Subcutaneous abdominal adipose tissue (tissue), 5 donors: ENCODE measurements around the gene SDF4.

Source experiments
- H3K27ac ChIP-seq: one replicate; pipeline ENCODE4 v1.7.0; 2013; ENCODE audit warnings: low read depth, mild to moderate bottlenecking, inconsistent platforms, low read length, moderate library complexity
- H3K27me3 ChIP-seq, 5 donors: one replicate each; pipeline ENCODE4 v1.7.0; 2013; ENCODE audit warnings: low read length in 5 of 5, inconsistent platforms in 1 of 5; ENCODE audit not compliant: control insufficient read depth in 5 of 5, insufficient read depth in 4 of 5
- H3K36me3 ChIP-seq, 5 donors: one replicate each; pipeline ENCODE4 v1.7.0; 2013; ENCODE audit warnings: low read length in 5 of 5; ENCODE audit not compliant: control insufficient read depth in 5 of 5, insufficient read depth in 5 of 5
- H3K4me1 ChIP-seq, 5 donors: one replicate each; pipeline ENCODE4 v1.7.0; 2013; ENCODE audit warnings: low read length in 5 of 5, mild to moderate bottlenecking in 3 of 5, moderate library complexity in 1 of 5; ENCODE audit not compliant: control insufficient read depth in 5 of 5, insufficient read depth in 5 of 5
- H3K4me3 ChIP-seq, 5 donors: one replicate each; pipeline ENCODE4 v1.7.0; 2013; ENCODE audit warnings: low read length in 5 of 5, low read depth in 1 of 5
- H3K9ac ChIP-seq, 5 donors: one replicate each; pipeline ENCODE4 v1.7.0; 2013; ENCODE audit warnings: low read length in 5 of 5, mild to moderate bottlenecking in 4 of 5, moderate library complexity in 3 of 5
- H3K9me3 ChIP-seq, 5 donors: one replicate each; pipeline ENCODE4 v1.7.0; 2013; ENCODE audit warnings: low read length in 5 of 5; ENCODE audit not compliant: control insufficient read depth in 5 of 5
- donor health status: healthy.
- donor health status: healthy.
- donor health status: healthy.
- donor health status: healthy.
- donor health status: healthy.

Gene SDF4

DNA sequence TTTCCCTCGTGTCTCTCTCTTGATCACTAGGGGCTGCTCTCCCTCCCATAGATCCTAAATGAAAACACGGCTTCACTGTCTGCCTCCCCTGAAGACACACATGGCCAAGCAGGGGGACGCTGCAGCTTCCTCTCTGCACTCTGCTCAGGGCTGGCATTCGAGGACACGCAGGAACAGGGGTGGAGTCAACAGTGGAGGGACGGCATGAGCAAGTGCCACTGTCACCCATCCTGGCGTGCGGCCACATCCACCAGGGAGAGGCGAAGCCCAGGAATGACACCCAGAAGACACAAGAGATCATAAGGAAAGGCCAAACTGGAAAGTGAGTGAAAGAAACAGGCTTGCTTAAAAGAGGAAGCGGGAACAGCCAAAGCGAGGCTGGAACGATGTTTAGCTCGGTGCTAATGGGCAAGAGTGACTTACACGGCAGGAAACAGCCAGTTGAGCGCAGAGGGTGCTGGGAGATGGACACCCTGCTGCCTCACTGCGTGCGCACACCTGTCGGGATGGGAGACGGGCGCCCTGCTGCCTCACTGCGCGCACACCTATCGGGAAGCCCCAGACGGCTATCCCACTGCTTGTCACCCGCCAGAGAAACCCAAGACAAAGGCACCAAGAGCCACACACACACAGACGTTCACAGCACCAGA, 28.3 kb upstream of the SDF4 start:
- H3K27me3 ChIP-seq, result no peaks in the 10 kb centered on the region
- H3K36me3 ChIP-seq, result peaks cover 0 to 76% (median 60%) of the 10 kb centered on the region in 5 donors
- no peak overlapping the region for H3K9ac ChIP-seq
- H3K4me3 ChIP-seq, result no peak overlapping the region
- peaks cover 2 to 40% (median 30%) of the 10 kb centered on the region in 5 donors for H3K4me1 ChIP-seq
- H3K9me3 ChIP-seq, result no peaks in the 10 kb centered on the region
- H3K27ac ChIP-seq, result no peak overlapping the region

- Histone ChIP-seq H3K36me3 (peaks cover 0 to 77% (median 61%) of the 10 kb centered on the region in 5 donors), H3K4me3 (no peak overlapping the region), H3K27me3 (no peaks in the 10 kb centered on the region), H3K4me1 (peaks cover 2 to 36% (median 30%) of the 10 kb centered on the region in 5 donors), H3K9ac (no peak overlapping the region), H3K9me3 (no peaks in the 10 kb centered on the region), H3K27ac (no peak overlapping the region)
Observed at GRCh38 chr1:1259540-1259939, 27.7 kb upstream of the SDF4 start.

GRCh38 chr1:1259119-1259488, 27.3 kb upstream of the SDF4 start:
- Histone ChIP-seq H3K4me3 (no peak overlapping the region), H3K36me3 (peaks cover 0 to 78% (median 61%) of the 10 kb centered on the region in 5 donors), H3K27me3 (no peaks in the 10 kb centered on the region), H3K9ac (no peak overlapping the region), H3K9me3 (no peaks in the 10 kb centered on the region), H3K27ac (no peak overlapping the region), H3K4me1 (peaks cover 2 to 35% (median 29%) of the 10 kb centered on the region in 5 donors)

DNA sequence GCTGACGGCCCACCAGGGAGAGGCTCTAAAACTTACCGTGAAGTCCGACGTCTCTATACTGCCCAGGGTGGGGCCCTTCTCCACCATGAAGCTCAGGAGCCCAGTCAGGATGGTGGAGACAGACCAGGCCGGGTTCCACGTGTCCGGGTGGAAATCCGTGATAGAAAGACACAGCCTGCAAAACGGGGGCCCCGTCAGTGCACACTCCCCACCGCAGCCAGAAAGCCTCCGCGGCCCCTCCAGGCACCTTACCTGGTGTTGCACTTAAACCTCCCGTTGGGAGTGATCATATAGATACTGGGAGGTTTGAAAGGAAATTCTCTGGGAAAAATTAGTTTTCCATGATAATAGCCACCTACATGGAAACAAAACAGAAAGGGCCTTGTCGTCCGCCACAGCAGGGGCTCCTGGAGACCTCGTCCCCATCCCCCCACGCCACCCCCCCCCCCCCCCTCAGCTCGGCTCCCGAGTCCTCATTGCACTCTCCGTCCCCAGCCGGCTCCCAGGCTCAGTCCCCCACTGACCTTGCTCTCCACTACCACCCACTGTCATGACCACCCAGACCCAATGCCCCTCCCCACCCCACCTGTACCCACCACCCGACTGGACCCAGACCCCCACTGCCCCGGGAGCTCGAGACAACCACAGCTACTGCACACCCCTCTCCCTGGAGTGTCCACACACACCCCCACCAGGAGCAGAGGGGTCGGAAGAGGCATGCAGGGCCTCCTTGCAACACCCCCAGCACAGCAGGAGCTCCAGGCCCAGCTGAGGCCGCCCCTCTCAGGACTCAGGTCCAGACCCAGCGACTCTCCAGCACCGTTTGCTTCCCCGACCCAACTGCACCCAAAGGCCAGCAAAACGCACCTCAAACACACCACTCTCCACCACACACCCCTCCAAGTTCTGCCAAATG, 25.4 kb upstream of the SDF4 start:
- no peak overlapping the region for H3K27ac ChIP-seq
- H3K36me3 ChIP-seq, result peaks cover 0 to 81% (median 65%) of the 10 kb centered on the region in 5 donors
- H3K4me3 ChIP-seq, result no peak overlapping the region
- H3K4me1 ChIP-seq, result peaks cover 2 to 20% (median 14%) of the 10 kb centered on the region in 5 donors
- H3K9ac ChIP-seq, result no peak overlapping the region
- no peaks in the 10 kb centered on the region for H3K9me3 ChIP-seq
- H3K27me3 ChIP-seq, result no peaks in the 10 kb centered on the region

- no peaks in the 10 kb centered on the region for H3K9me3 ChIP-seq
- no peak overlapping the region for H3K9ac ChIP-seq
- H3K27ac ChIP-seq, result no peak overlapping the region
- H3K36me3 ChIP-seq, result peaks cover 0 to 68% (median 54%) of the 10 kb centered on the region in 5 donors
- no peaks in the 10 kb centered on the region for H3K27me3 ChIP-seq
- H3K4me3 ChIP-seq, result no peak overlapping the region
- peaks cover 0 to 14% (median 7%) of the 10 kb centered on the region in 5 donors for H3K4me1 ChIP-seq
Observed at GRCh38 chr1:1255611-1256010, 23.8 kb upstream of the SDF4 start.

DNA sequence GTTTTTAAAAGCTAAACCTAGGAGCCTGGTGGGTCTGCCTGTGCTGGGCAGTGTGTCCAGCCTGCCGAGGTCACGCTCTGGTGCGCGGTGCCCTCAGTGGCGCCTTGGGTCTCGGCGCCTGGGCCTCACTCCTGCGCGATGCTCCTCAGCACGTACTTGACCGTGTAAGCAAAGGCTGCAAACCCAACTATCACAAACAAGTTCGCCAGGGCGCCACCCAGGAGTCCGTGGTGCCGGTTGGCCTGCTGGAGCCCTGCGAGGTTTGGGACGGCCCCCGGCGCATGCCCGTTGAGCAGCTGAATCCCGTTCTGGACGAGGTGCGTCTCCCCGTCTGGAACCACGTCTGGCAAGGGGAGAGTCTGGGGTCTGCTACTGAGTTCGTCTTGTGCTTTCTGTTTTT, 23.3 kb upstream of the SDF4 start:
- Histone ChIP-seq H3K9me3 (no peaks in the 10 kb centered on the region), H3K27ac (no peak overlapping the region), H3K4me1 (peaks cover 0 to 11% (median 2%) of the 10 kb centered on the region in 5 donors), H3K4me3 (no peak overlapping the region), H3K9ac (no peak overlapping the region), H3K27me3 (no peaks in the 10 kb centered on the region), H3K36me3 (peaks cover 0 to 63% (median 49%) of the 10 kb centered on the region in 5 donors)

DNA sequence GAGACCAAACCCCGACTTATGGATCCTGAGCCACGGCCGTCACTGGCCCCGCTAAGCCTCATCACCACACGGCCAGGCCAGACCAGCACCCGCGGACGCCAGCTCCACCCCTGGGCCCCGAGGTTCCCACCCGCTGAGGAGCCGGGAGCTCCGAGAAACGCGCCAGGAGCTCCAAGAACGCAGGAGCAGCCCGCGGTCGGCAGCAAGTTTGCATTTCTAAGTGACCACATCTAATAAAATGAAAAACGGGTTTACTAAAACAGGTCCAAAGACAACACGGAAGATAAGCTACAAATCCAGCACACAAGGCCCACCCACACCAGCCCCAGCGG, 22.8 kb upstream of the SDF4 start:
- H3K36me3 ChIP-seq, result peaks cover 0 to 59% (median 45%) of the 10 kb centered on the region in 5 donors

DNA sequence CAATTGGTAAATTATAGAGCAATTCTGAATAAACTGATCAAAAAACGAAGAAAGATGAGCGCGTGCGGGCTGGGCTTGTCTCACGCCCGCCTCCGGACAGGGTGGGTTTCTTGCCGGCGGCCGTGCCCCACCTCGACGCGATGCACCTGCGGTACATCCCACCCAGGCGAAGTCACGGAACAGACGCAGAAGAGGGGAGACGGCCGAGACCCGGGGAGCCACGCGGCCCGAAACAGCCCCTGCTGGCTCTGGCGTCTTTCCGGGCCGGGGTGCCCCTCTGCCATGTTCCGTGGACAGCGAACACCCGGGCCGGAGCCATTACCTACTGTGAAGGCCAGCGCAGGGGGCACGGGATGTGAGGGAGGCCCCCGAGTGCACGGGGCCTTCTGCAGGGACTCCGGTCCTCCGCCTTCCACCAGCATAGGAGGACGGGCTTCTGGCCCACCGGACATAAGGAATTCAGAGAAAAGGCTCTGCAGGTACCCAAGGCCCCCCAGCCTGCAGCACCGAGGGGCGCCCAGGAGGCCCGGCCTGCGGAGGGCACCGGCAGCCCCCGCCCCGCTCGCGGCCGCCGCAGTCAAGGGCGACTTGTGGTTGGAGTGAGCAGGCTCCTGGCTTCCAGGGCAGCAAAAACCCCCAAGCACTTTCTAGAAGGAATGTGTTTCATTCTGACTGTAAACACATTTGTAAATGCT, 22.3 kb upstream of the SDF4 start:
- H3K9ac ChIP-seq, result no peak overlapping the region
- H3K4me3 ChIP-seq, result no peak overlapping the region
- peaks cover 0 to 55% (median 41%) of the 10 kb centered on the region in 5 donors for H3K36me3 ChIP-seq
- H3K27ac ChIP-seq, result no peak overlapping the region
- peaks cover 0 to 6% (median 0%) of the 10 kb centered on the region in 5 donors for H3K4me1 ChIP-seq
- H3K27me3 ChIP-seq, result no peaks in the 10 kb centered on the region
- H3K9me3 ChIP-seq, result no peaks in the 10 kb centered on the region

More for the DNA sequence above, 22.8 kb upstream of the SDF4 start:
- H3K9me3 ChIP-seq, result no peaks in the 10 kb centered on the region
- no peak overlapping the region for H3K9ac ChIP-seq
- no peak overlapping the region for H3K4me3 ChIP-seq
- H3K4me1 ChIP-seq, result peaks cover 0 to 6% (median 0%) of the 10 kb centered on the region in 5 donors
- H3K27me3 ChIP-seq, result no peaks in the 10 kb centered on the region
- H3K27ac ChIP-seq, result no peak overlapping the region

- no peaks in the 10 kb centered on the region for H3K27me3 ChIP-seq
- no peak overlapping the region for H3K9ac ChIP-seq
- no peaks in the 10 kb centered on the region for H3K9me3 ChIP-seq
- no peak overlapping the region for H3K27ac ChIP-seq
- peaks cover 0 to 6% (median 0%) of the 10 kb centered on the region in 5 donors for H3K4me1 ChIP-seq
- H3K36me3 ChIP-seq, result peaks cover 0 to 50% (median 37%) of the 10 kb centered on the region in 5 donors
- H3K4me3 ChIP-seq, result no peak overlapping the region
Observed at GRCh38 chr1:1253314-1253713, 21.5 kb upstream of the SDF4 start.
